ENCODE data around the gene ANKRD66.
A peak's percentile ranks its signal among the peaks of the same experiment; 100 is the strongest.
"Not testable (repeated sequence)": the region's sequence is repeated elsewhere in the genome, so short reads cannot be mapped to it uniquely, and the experiment has no call there.

The ANKRD66 gene

GRCh38 chr6:46741482-46741881 lies 5.3 kb upstream of the ANKRD66 start:
- ChIA-PET CTCF (no interaction called here), POLR2A (no interaction called here)
- Histone ChIP-seq H3K4me3 (ENCODE audit: low read depth, low read length) (no peak overlapping the region), H3K4me1 (ENCODE audit: control insufficient read depth, insufficient read depth, low read length) (no peaks in the 10 kb centered on the region), H3K27ac (ENCODE audit: extremely low read depth, low read depth, low read length) (no peak overlapping the region), H3K36me3 (ENCODE audit: control insufficient read depth in 2 of 2, insufficient read depth in 1 of 2, low read length in 2 of 2) (no peaks in the 10 kb centered on the region), H3K9me3 (ENCODE audit: control insufficient read depth, insufficient read depth, low read depth, low read length) (no peaks in the 10 kb centered on the region)
- TF ChIP-seq ZNF391 (tag by site-specific recombination; IDR thresholded peaks at IDR 0.05; ENCODE audit: borderline replicate concordance, low read depth) (no peak), PBX3 (CRISPR knock-in tag; IDR thresholded peaks at IDR 0.05) (no peak), GLI2 (tag by site-specific recombination; IDR thresholded peaks at IDR 0.05; ENCODE audit: borderline replicate concordance, low read depth) (no peak), ZNF791 (tag by site-specific recombination; IDR thresholded peaks at IDR 0.05) (no peak), TRIM28 (IDR thresholded peaks at IDR 0.05; ENCODE audit: borderline replicate concordance, low read length) (no peak), CTCF (tag by site-specific recombination; IDR thresholded peaks at IDR 0.05) (no peak)

- no peaks in the 10 kb centered on the region for H3K4me1 ChIP-seq (ENCODE audit: control insufficient read depth, insufficient read depth, low read length)
- TF ChIP-seq SETDB1 (IDR thresholded peaks at IDR 0.05; ENCODE audit: insufficient read length, low read length) (no peak), TCF7L2 (IDR thresholded peaks at IDR 0.05; ENCODE audit: borderline replicate concordance, low read depth, low read length) (no peak)
- POLR2A ChIA-PET: no interaction called here
- no peaks in the 10 kb centered on the region for H3K9me3 ChIP-seq (ENCODE audit: control insufficient read depth, insufficient read depth, low read depth, low read length)
- H3K27ac ChIP-seq (ENCODE audit: extremely low read depth, low read depth, low read length): no peak overlapping the region
- CTCF ChIA-PET: no interaction called here
- H3K36me3 ChIP-seq (ENCODE audit: control insufficient read depth in 2 of 2, insufficient read depth in 1 of 2, low read length in 2 of 2): no peaks in the 10 kb centered on the region
- H3K4me3 ChIP-seq (ENCODE audit: low read depth, low read length): no peak overlapping the region
Observed at GRCh38 chr6:46741910-46742309, 4.8 kb upstream of the ANKRD66 start.

GRCh38 chr6:46743425-46744158 lies 3.1 kb upstream of the ANKRD66 start:
- H3K4me1 ChIP-seq (ENCODE audit: control insufficient read depth, insufficient read depth, low read length): no peaks in the 10 kb centered on the region
- H3K4me3 ChIP-seq (ENCODE audit: low read depth, low read length): no peak overlapping the region
- CTCF ChIA-PET: no interaction called here
- POLR2A ChIA-PET: no interaction called here
- TF ChIP-seq ZNF423 (tag by site-specific recombination; IDR thresholded peaks at IDR 0.05) (no peak), SCRT2 (tag by site-specific recombination; IDR thresholded peaks at IDR 0.05) (0 out of 2 replicates have a peak, but pooled peaks have one; percentile 28)
- no peaks in the 10 kb centered on the region for H3K36me3 ChIP-seq (ENCODE audit: control insufficient read depth in 2 of 2, insufficient read depth in 1 of 2, low read length in 2 of 2)
- no peak overlapping the region for H3K27ac ChIP-seq (ENCODE audit: extremely low read depth, low read depth, low read length)
- no peaks in the 10 kb centered on the region for H3K9me3 ChIP-seq (ENCODE audit: control insufficient read depth, insufficient read depth, low read depth, low read length)

- H3K4me1 ChIP-seq (ENCODE audit: control insufficient read depth, insufficient read depth, low read length); H3K4me3 ChIP-seq (ENCODE audit: low read depth, low read length); H3K36me3 ChIP-seq (ENCODE audit: control insufficient read depth in 2 of 2, insufficient read depth in 1 of 2, low read length in 2 of 2); H3K9me3 ChIP-seq (ENCODE audit: control insufficient read depth, insufficient read depth, low read depth, low read length); POLR2A ChIA-PET; H3K27ac ChIP-seq (ENCODE audit: extremely low read depth, low read depth, low read length): not testable (repeated sequence)
- TF ChIP-seq ZNF513 (tag by site-specific recombination; IDR thresholded peaks at IDR 0.05) (peak; percentile 86), ZNF366 (tag by site-specific recombination; conservative IDR thresholded peaks at IDR 0.05) (peak; percentile 51; the same call in 1 of the 2 replicates)
- CTCF ChIA-PET: interaction anchor here (0.6 to 0.7 kb wide), 2 partner anchors 11 to 36 kb away, joined by 3 read pairs; no protein-coding TSS in a partner anchor
Observed at GRCh38 chr6:46744159-46744725, 2.5 kb upstream of the ANKRD66 start.
